Astrocyte (in vitro differentiated cells and primary cell): ENCODE data around the gene EXD3. TPM values are rescaled to one million over a fixed set of nuclear protein-coding genes. Genes with fewer than 3 reads are reported as not detected.

Experiments
- DNase-seq: peaks from one replicate; pipeline ENCODE4 v3.0.0-alpha.2; 2010; ENCODE audit warnings: low read depth
- FAIRE-seq: peaks from 2 replicates; lab custom pipeline; 2011; peaks lifted over from hg19 to GRCh38; lab: Jason Lieb, UNC
- H2AFZ ChIP-seq: 2 replicates; pipeline ENCODE4 v1.6.0; 2012; ENCODE audit warnings: low read depth, low read length, inconsistent platforms
- H3K27ac ChIP-seq: 2 replicates; pipeline ENCODE4 v1.5.1; 2011; ENCODE audit warnings: low read depth, low read length, inconsistent platforms
- H3K27me3 ChIP-seq: 2 replicates; pipeline ENCODE4 v1.6.0; 2011; ENCODE audit warnings: low read length, inconsistent platforms; ENCODE audit not compliant: insufficient read depth
- H3K36me3 ChIP-seq: 2 replicates; pipeline ENCODE4 v1.5.1; 2011; ENCODE audit warnings: low read length, inconsistent platforms; ENCODE audit not compliant: insufficient read depth
- H3K4me1 ChIP-seq: 2 replicates; pipeline ENCODE4 v1.5.1; 2011; ENCODE audit warnings: low read length, inconsistent platforms; ENCODE audit not compliant: insufficient read depth
- H3K4me2 ChIP-seq: 2 replicates; pipeline ENCODE4 v1.6.0; 2012; ENCODE audit warnings: low read length, inconsistent platforms
- H3K4me3 ChIP-seq: 2 replicates; pipeline ENCODE4 v1.5.1; 2011; ENCODE audit warnings: low read depth, mild to moderate bottlenecking, low read length, inconsistent platforms; ENCODE audit not compliant: insufficient read depth
- H3K79me2 ChIP-seq: 2 replicates; pipeline ENCODE4 v1.6.0; 2012; ENCODE audit warnings: mild to moderate bottlenecking, low read length, inconsistent platforms; ENCODE audit not compliant: insufficient read depth
- H3K9ac ChIP-seq: 2 replicates; pipeline ENCODE4 v1.6.0; 2012; ENCODE audit warnings: mild to moderate bottlenecking, low read length, inconsistent platforms
- H3K9me3 ChIP-seq: 2 replicates; pipeline ENCODE4 v1.5.1; 2012; ENCODE audit warnings: low read depth, mild to moderate bottlenecking, low read length, inconsistent platforms; ENCODE audit not compliant: insufficient read depth
- H4K20me1 ChIP-seq: 2 replicates; pipeline ENCODE4 v1.6.0; 2012; ENCODE audit warnings: low read length, inconsistent platforms; ENCODE audit not compliant: insufficient read depth
- H3K27ac Mint-ChIP-seq: one replicate; pipeline ENCODE4 v1.8.0; 2021; ENCODE audit warnings: mild to moderate bottlenecking, mixed read lengths; ENCODE audit not compliant: unreplicated experiment
- H3K27me3 Mint-ChIP-seq: one replicate; pipeline ENCODE4 v1.8.0; 2021; ENCODE audit warnings: low read depth, mixed read lengths; ENCODE audit not compliant: unreplicated experiment
- H3K36me3 Mint-ChIP-seq: one replicate; pipeline ENCODE4 v1.8.0; 2021; ENCODE audit warnings: low read depth, mixed read lengths; ENCODE audit not compliant: unreplicated experiment
- H3K4me1 Mint-ChIP-seq: one replicate; pipeline ENCODE4 v1.8.0; 2021; ENCODE audit warnings: low read depth, mixed read lengths; ENCODE audit not compliant: unreplicated experiment
- H3K4me3 Mint-ChIP-seq: one replicate; pipeline ENCODE4 v1.8.0; 2021; ENCODE audit warnings: mild to moderate bottlenecking, moderate library complexity, mixed read lengths; ENCODE audit not compliant: unreplicated experiment
- H3K9me3 Mint-ChIP-seq: one replicate; pipeline ENCODE4 v1.8.0; 2021; ENCODE audit warnings: mild to moderate bottlenecking, mixed read lengths; ENCODE audit not compliant: unreplicated experiment
- EZH2 ChIP-seq: IDR thresholded peaks from 2 replicates; pipeline ENCODE4 v1.6.1; 2012; ENCODE audit warnings: mild to moderate bottlenecking, low read length, inconsistent platforms; ENCODE audit not compliant: insufficient read depth
- total RNA-seq: library from RNA; stranded (reverse); gene quantifications from 2 replicates; pipeline ENCODE4 v1.2.1, GENCODE V29; 2021
- TF ChIP-seq, protein P1 (sequence below): IDR thresholded peaks from 2 replicates; pipeline ENCODE4 v1.5.1; 2011; ENCODE audit warnings: low read depth, mild to moderate bottlenecking, inconsistent platforms, low read length, moderate library complexity; ENCODE audit not compliant: insufficient read depth

Gene EXD3
- total RNA-seq, 1 donor from 2014 or later: 8.5 TPM

DNA sequence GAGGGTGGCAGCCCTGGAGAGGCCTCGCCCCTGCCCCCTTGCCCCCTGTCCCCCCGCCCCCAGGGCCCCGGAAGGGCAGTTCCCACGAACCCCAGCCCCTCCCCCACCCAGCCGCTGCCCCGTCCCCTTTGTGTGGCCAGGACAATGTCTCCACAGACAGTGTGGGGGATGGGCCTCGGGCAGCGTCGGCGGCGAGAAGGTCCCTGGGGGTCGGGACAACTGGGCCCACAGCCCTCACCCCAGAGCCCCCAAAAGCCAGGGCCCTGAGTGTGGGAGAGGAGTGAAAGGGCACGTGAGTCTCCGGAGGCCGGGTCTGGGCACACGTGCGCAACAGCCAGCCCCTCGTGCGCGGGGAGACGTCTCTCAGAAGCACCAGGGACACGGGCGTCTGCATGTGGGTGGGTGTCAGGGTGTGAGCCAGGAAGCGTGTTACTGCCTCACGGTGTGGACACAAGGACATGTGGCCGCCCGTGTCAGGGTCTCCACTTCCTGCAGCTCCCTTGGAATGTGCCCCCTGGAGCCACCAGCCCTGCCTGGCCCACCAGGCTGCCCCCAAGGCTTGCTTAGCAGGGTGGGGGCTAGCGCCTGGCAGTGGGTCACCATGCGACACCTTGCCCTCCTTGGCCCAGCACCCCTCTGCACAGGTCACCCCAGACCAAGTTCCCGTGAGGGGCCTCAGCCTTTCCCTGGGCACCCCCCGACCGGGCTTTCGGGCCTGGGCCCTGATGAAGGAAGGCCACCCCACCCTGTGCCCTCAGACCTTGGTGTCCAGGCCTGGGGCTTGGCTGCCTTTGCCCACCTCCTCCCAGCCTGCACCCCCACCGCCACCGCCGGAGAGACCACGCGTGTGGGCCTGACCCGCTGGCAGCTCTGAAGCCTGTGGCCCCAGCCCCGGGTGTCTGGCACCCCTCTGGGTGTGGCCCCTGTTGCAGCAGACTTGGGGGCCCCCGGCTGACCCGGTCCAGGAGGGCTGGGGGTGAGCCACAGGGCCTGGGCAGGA lies 108.1 kb downstream of the EXD3 start:
- H3K4me1 ChIP-seq: peaks cover 5% of the 10 kb centered on the region
- Mint-ChIP-seq H3K27me3 (no peaks in the 10 kb centered on the region), H3K27ac (no peak overlapping the region), H3K4me3 (no peak overlapping the region), H3K36me3 (no peaks in the 10 kb centered on the region), H3K4me1 (no peaks in the 10 kb centered on the region), H3K9me3 (no peaks in the 10 kb centered on the region)
- H3K9me3 ChIP-seq: no peaks in the 10 kb centered on the region
- no peak overlapping the region for H3K9ac ChIP-seq
- H4K20me1 ChIP-seq: no peaks in the 10 kb centered on the region
- no peak overlapping the region for H3K4me3 ChIP-seq
- DNase-seq: no peak
- no peak for FAIRE-seq
- no peaks in the 10 kb centered on the region for H3K79me2 ChIP-seq
- no peak overlapping the region for H2AFZ ChIP-seq
- no peak for TF ChIP-seq EZH2
- TF ChIP-seq, protein P1, sequence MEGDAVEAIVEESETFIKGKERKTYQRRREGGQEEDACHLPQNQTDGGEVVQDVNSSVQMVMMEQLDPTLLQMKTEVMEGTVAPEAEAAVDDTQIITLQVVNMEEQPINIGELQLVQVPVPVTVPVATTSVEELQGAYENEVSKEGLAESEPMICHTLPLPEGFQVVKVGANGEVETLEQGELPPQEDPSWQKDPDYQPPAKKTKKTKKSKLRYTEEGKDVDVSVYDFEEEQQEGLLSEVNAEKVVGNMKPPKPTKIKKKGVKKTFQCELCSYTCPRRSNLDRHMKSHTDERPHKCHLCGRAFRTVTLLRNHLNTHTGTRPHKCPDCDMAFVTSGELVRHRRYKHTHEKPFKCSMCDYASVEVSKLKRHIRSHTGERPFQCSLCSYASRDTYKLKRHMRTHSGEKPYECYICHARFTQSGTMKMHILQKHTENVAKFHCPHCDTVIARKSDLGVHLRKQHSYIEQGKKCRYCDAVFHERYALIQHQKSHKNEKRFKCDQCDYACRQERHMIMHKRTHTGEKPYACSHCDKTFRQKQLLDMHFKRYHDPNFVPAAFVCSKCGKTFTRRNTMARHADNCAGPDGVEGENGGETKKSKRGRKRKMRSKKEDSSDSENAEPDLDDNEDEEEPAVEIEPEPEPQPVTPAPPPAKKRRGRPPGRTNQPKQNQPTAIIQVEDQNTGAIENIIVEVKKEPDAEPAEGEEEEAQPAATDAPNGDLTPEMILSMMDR: no peak
- no peak overlapping the region for H3K4me2 ChIP-seq
- no peaks in the 10 kb centered on the region for H3K36me3 ChIP-seq
- no peak overlapping the region for H3K27ac ChIP-seq
- H3K27me3 ChIP-seq: no peaks in the 10 kb centered on the region

DNA sequence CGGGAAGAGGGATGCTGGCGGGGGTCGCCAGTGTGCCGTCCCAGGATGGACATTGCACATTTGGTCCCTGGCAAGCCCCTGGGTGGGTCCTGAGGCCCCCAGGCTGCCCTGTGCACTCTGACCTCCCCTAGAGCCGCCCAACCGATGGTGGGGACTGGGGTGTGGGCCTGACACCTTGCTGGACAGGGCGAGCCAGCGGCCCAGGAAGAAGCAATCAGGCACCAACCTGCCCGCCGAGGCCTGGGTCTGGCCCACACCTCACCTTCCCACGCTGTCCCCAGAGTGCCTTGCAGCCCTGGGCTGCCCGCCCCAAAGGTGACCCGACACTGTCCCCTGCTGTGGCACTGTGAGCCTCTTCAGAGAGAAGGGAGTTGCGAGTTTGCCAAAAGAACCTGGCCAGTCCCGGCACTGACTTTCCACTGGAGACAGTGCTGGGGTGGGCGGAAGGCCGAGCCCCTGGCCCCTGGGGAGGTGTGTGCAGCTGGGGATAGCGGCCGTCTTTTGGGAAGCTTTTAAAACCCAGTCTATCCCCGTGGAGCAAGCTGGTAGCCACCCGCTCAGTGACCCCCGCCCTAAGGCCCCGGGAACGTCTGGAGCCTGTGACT lies 108.9 kb downstream of the EXD3 start:
- no peaks in the 10 kb centered on the region for H4K20me1 ChIP-seq
- H3K36me3 ChIP-seq: no peaks in the 10 kb centered on the region
- H3K4me2 ChIP-seq: no peak overlapping the region
- H3K9me3 Mint-ChIP-seq: no peaks in the 10 kb centered on the region
- H3K27ac ChIP-seq: no peak overlapping the region
- no peak overlapping the region for H3K4me3 ChIP-seq
- H3K4me3 Mint-ChIP-seq: no peak overlapping the region
- H3K36me3 Mint-ChIP-seq: no peaks in the 10 kb centered on the region
- H3K79me2 ChIP-seq: no peaks in the 10 kb centered on the region
- no peaks in the 10 kb centered on the region for H3K9me3 ChIP-seq
- no peak overlapping the region for H3K27ac Mint-ChIP-seq
- H3K27me3 Mint-ChIP-seq: no peaks in the 10 kb centered on the region
- no peak for FAIRE-seq
- H3K4me1 Mint-ChIP-seq: no peaks in the 10 kb centered on the region
- peaks cover 5% of the 10 kb centered on the region for H3K4me1 ChIP-seq
- TF ChIP-seq, protein P1: no peak
- no peak for TF ChIP-seq EZH2
- no peaks in the 10 kb centered on the region for H3K27me3 ChIP-seq
- H3K9ac ChIP-seq: no peak overlapping the region
- no peak for DNase-seq
- H2AFZ ChIP-seq: no peak overlapping the region
